Esophagus muscularis mucosa (tissue), 3 donors: ENCODE measurements around the gene DDX39B.

ENCODE experiments used
- EP300 ChIP-seq: sonication (generic); formaldehyde crosslinking; IDR thresholded peaks from one replicate; pipeline ENCODE4 v1.6.1; 2017; ENCODE audit warnings: antibody characterized with exemption
- TF ChIP-seq, protein P1 (sequence below), 3 experiments: fragments of 200-600 bp in 2 of 3; fragments of 450-650 bp in 1 of 3; sonication (generic) in 2 of 3; IDR thresholded peaks; one replicate each; pipeline ENCODE4 v1.5.1; 2017 to 2019; ENCODE audit warnings: antibody characterized with exemption in 3 of 3, mild to moderate bottlenecking in 2 of 3, moderate library complexity in 1 of 3

DNA sequence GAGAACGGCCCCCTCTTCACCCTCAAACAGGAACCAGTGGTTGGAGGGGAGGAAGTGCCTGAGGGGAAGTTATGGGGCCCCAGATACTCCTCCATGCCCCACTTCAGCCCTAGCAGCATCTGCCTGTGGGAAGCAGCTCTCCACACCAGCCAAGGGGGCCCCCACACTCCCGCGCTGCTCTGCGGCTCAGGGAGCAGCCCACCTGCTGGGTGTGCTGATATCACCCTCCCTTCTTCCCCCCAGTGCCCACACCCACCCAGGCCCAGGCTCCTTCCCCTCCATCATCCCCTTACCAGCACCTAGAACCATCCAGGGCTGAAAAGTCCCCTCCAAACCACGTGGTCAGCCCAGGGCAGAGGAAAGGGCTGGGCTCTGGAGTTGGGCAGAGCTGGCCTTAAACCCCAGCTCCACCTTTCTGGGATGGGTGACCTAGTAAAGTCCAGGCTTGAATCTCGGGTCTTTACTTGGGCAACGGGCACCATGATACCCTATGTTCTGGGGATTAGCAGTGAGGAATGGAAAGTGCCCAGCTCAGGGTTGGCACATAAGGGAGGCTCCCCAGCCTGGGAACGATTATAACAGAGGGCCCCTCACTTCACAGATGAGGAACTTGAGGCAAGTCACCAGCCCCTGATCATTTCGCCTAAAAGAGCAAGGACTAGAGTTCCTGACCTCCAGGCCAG lies 44.9 kb upstream of the DDX39B start:
- no peak for TF ChIP-seq EP300
- TF ChIP-seq, protein P1, sequence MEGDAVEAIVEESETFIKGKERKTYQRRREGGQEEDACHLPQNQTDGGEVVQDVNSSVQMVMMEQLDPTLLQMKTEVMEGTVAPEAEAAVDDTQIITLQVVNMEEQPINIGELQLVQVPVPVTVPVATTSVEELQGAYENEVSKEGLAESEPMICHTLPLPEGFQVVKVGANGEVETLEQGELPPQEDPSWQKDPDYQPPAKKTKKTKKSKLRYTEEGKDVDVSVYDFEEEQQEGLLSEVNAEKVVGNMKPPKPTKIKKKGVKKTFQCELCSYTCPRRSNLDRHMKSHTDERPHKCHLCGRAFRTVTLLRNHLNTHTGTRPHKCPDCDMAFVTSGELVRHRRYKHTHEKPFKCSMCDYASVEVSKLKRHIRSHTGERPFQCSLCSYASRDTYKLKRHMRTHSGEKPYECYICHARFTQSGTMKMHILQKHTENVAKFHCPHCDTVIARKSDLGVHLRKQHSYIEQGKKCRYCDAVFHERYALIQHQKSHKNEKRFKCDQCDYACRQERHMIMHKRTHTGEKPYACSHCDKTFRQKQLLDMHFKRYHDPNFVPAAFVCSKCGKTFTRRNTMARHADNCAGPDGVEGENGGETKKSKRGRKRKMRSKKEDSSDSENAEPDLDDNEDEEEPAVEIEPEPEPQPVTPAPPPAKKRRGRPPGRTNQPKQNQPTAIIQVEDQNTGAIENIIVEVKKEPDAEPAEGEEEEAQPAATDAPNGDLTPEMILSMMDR (IDR thresholded peaks at IDR 0.05): no peak
